ENCODE data around the gene PPP1R14D. TPM values are rescaled to one million over a fixed set of nuclear protein-coding genes. Genes with fewer than 3 reads are reported as not detected.
A peak's percentile ranks its signal among the peaks of the same experiment; 100 is the strongest.

PPP1R14D gene
- total and polyA plus RNA-seq, 2 experiments from 2014 or later = not detected

DNA sequence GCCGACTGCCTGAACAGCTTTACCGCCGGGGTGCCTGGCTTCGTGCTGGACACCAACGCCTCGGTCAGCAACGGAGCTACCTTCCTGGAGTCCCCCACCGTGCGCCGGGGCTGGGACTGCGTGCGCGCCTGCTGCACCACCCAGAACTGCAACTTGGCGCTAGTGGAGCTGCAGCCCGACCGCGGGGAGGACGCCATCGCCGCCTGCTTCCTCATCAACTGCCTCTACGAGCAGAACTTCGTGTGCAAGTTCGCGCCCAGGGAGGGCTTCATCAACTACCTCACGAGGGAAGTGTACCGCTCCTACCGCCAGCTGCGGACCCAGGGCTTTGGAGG lies 16.2 kb upstream of the PPP1R14D start (continued):
- TF ChIP-seq ZNF114 (CRISPR knock-in tag; IDR thresholded peaks at IDR 0.05) (no peak), EZH2 (IDR thresholded peaks at IDR 0.05; ENCODE audit: low read depth, unreplicated experiment) (no peak), STAT1 (IDR thresholded peaks at IDR 0.05; ENCODE audit: unreplicated experiment) (no peak), POLR2AphosphoS5 (IDR thresholded peaks at IDR 0.05; ENCODE audit: low read depth) (no peak), JUNB (IDR thresholded peaks at IDR 0.05; ENCODE audit: unreplicated experiment) (no peak)
- TF ChIP-seq, protein P1, sequence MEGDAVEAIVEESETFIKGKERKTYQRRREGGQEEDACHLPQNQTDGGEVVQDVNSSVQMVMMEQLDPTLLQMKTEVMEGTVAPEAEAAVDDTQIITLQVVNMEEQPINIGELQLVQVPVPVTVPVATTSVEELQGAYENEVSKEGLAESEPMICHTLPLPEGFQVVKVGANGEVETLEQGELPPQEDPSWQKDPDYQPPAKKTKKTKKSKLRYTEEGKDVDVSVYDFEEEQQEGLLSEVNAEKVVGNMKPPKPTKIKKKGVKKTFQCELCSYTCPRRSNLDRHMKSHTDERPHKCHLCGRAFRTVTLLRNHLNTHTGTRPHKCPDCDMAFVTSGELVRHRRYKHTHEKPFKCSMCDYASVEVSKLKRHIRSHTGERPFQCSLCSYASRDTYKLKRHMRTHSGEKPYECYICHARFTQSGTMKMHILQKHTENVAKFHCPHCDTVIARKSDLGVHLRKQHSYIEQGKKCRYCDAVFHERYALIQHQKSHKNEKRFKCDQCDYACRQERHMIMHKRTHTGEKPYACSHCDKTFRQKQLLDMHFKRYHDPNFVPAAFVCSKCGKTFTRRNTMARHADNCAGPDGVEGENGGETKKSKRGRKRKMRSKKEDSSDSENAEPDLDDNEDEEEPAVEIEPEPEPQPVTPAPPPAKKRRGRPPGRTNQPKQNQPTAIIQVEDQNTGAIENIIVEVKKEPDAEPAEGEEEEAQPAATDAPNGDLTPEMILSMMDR (conservative IDR thresholded peaks at IDR 0.05; ENCODE audit: low read depth in 2 of 2) = no peak
- TF ChIP-seq, protein P2, sequence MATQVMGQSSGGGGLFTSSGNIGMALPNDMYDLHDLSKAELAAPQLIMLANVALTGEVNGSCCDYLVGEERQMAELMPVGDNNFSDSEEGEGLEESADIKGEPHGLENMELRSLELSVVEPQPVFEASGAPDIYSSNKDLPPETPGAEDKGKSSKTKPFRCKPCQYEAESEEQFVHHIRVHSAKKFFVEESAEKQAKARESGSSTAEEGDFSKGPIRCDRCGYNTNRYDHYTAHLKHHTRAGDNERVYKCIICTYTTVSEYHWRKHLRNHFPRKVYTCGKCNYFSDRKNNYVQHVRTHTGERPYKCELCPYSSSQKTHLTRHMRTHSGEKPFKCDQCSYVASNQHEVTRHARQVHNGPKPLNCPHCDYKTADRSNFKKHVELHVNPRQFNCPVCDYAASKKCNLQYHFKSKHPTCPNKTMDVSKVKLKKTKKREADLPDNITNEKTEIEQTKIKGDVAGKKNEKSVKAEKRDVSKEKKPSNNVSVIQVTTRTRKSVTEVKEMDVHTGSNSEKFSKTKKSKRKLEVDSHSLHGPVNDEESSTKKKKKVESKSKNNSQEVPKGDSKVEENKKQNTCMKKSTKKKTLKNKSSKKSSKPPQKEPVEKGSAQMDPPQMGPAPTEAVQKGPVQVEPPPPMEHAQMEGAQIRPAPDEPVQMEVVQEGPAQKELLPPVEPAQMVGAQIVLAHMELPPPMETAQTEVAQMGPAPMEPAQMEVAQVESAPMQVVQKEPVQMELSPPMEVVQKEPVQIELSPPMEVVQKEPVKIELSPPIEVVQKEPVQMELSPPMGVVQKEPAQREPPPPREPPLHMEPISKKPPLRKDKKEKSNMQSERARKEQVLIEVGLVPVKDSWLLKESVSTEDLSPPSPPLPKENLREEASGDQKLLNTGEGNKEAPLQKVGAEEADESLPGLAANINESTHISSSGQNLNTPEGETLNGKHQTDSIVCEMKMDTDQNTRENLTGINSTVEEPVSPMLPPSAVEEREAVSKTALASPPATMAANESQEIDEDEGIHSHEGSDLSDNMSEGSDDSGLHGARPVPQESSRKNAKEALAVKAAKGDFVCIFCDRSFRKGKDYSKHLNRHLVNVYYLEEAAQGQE (IDR thresholded peaks at IDR 0.05; ENCODE audit: unreplicated experiment) = no peak
- TF ChIP-seq, protein P3, sequence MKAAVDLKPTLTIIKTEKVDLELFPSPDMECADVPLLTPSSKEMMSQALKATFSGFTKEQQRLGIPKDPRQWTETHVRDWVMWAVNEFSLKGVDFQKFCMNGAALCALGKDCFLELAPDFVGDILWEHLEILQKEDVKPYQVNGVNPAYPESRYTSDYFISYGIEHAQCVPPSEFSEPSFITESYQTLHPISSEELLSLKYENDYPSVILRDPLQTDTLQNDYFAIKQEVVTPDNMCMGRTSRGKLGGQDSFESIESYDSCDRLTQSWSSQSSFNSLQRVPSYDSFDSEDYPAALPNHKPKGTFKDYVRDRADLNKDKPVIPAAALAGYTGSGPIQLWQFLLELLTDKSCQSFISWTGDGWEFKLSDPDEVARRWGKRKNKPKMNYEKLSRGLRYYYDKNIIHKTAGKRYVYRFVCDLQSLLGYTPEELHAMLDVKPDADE (IDR thresholded peaks at IDR 0.05) = no peak

DNA sequence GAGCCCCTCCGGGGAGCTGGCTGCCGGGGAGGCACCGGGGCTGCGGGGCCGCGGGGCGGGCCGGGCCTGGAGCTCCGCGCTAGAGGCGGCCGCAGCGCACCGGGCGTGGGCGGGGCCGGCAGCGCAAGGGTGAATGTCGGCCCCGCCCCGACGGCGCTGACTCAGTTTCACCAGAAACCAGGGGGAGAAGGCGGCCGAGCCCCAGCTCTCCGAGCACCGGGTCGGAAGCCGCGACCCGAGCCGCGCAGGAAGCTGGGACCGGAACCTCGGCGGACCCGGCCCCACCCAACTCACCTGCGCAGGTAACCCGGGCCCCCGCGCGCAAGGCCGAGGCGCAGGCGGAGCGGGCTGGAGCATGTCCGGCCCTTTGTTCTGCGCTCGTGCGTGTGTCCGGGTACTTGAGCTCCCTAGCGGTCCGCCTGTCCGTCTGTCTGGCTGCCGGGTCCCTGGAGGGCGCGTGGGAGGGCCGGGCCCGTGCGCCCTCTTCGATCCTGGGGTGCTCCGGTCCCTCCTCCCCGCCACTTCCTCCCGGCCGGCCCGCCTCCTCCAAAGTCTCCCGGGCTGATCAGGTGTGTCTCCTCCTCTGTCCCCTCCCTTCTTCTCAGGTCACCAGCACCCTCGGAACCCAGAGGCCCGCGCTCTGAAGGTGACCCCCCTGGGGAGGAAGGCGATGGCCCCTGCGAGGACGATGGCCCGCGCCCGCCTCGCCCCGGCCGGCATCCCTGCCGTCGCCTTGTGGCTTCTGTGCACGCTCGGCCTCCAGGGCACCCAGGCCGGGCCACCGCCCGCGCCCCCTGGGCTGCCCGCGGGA lies 15.6 kb upstream of the PPP1R14D start, which contains the start of gene SPINT1:
TSS of gene SPINT1 (plus strand) at position 164 of the 811 bp plus-strand sequence. CDS start at position 671, 507 bp downstream.
- H3K27me3 Mint-ChIP-seq (ENCODE audit: insufficient read depth, low read depth, poor library complexity) = peaks cover 22% of the 10 kb centered on the region
- Histone ChIP-seq H3K27ac (ENCODE audit: low read depth) (peak within 1 kb of the TSS; percentile 74; the same call in 1 of the 2 replicates), H3F3A (replicated peaks; ENCODE audit: low read depth) (peaks cover 7% of the 10 kb centered on the region; the same call in 1 of the 2 replicates), H3K79me2 (replicated peaks; ENCODE audit: insufficient read depth) (peaks cover 48% of the 10 kb centered on the region), H3K36me3 (ENCODE audit: insufficient read depth) (no peaks in the 10 kb centered on the region; the same call in 1 of the 2 replicates), H3K9me2 (ENCODE audit: insufficient read depth) (no peaks in the 10 kb centered on the region), H3K27me3 (ENCODE audit: insufficient read depth) (0 out of 2 replicates have a peak, but pooled peaks cover 4% of the 10 kb centered on the region), H3K4me3 (peak within 1 kb of the TSS; percentile 97), H2AFZ (peak within 1 kb of the TSS; percentile 87), H3K4me2 (peak within 1 kb of the TSS; percentile 100), H3K4me1 (ENCODE audit: insufficient read depth) (peaks cover 36% of the 10 kb centered on the region), H4K20me1 (replicated peaks; ENCODE audit: insufficient read depth) (peaks cover 27% of the 10 kb centered on the region)
- peaks cover 42% of the 10 kb centered on the region for H3K4me1 Mint-ChIP-seq
- DNase-seq (ENCODE audit: low spot score) (peak; percentile 74), ATAC-seq (peak; percentile 70)
- H3K27ac Mint-ChIP-seq = peak within 1 kb of the TSS; percentile 95
- H3K36me3 Mint-ChIP-seq (ENCODE audit: low read depth) = peaks cover 38% of the 10 kb centered on the region
- TF ChIP-seq POLR2AphosphoS5 (IDR thresholded peaks at IDR 0.05; ENCODE audit: low read depth) (peak; percentile 65; the same call in 1 of the 2 replicates), STAT1 (IDR thresholded peaks at IDR 0.05; ENCODE audit: unreplicated experiment) (no peak), NANOG (IDR thresholded peaks at IDR 0.05; ENCODE audit: borderline replicate concordance) (no peak)
- TF ChIP-seq, protein P3 (IDR thresholded peaks at IDR 0.05) = peak; percentile 34; the same call in 1 of the 2 replicates
- 0 out of 3 replicates have a peak, but pooled peaks cover 3% of the 10 kb centered on the region for H3K9me3 Mint-ChIP-seq
- H3K4me3 Mint-ChIP-seq = peak within 1 kb of the TSS; percentile 99

Measured in GM23338 (cell line).